Ovary (tissue), 9 donors: ENCODE data around the gene METRN. TPM values are rescaled to one million over a fixed set of nuclear protein-coding genes. Genes with fewer than 3 reads are reported as not detected.
A peak's percentile ranks its signal among the peaks of the same experiment; 100 is the strongest.

Experiments used
- DNase-seq, 5 donors: peaks; one replicate each; pipeline ENCODE4 v3.0.0-alpha.2; 2019 to 2020
- H3K27ac ChIP-seq, 2 donors: fragments of 200-600 bp; one replicate each; pipeline versions ENCODE4 v1.5.1 to v1.8.0; 2019 to 2022
- H3K27me3 ChIP-seq: fragments of 200-600 bp; one replicate; pipeline ENCODE4 v1.8.0; 2022
- H3K36me3 ChIP-seq: fragments of 200-600 bp; sonication (generic); one replicate; pipeline ENCODE4 v1.5.1; 2019
- H3K4me1 ChIP-seq: one replicate; pipeline ENCODE4 v1.8.1; 2013; ENCODE audit warnings: mild to moderate bottlenecking, moderate library complexity; ENCODE audit not compliant: insufficient read depth
- H3K4me3 ChIP-seq: fragments of 200-600 bp; sonication (generic); one replicate; pipeline ENCODE4 v1.5.1; 2017
- H3K9me3 ChIP-seq, 2 donors: fragments of 200-600 bp in 1 of 2; sonication (generic) in 1 of 2; one replicate each; pipeline versions ENCODE4 v1.5.1 to v1.8.1; 2013 to 2019; ENCODE audit warnings: mild to moderate bottlenecking in 1 of 2, moderate library complexity in 1 of 2
- CTCF ChIP-seq, 3 donors: fragments of 450-650 bp in 2 of 3; fragments of 200-600 bp in 1 of 3; IDR thresholded peaks; one replicate each; pipeline versions ENCODE4 v1.5.1 to v1.8.0; 2016 to 2022; ENCODE audit warnings: antibody characterized with exemption in 3 of 3, mild to moderate bottlenecking in 1 of 3
- EP300 ChIP-seq: sonication (generic); formaldehyde crosslinking; IDR thresholded peaks from one replicate; pipeline ENCODE4 v1.6.1; 2017; ENCODE audit warnings: antibody characterized with exemption
- POLR2A ChIP-seq: fragments of 450-650 bp; IDR thresholded peaks from one replicate; pipeline ENCODE4 v1.6.1; 2017; ENCODE audit warnings: antibody characterized with exemption, mild to moderate bottlenecking, moderate library complexity
- WGBS, 3 donors: extraction: QIAGEN DNeasy Blood & Tissue Kit in 1 of 3; methylation state at CpG; one replicate each; pipeline versions ENCODE4 v1.1.5 to v1.1.7; 2013 to 2017; 5-methylcytosine and 5-hydroxymethylcytosine counted together
- intact Hi-C, 4 donors: fragments of 100-400 bp; cut with DNase I; formaldehyde crosslinking; loops; one replicate each; pipeline versions ENCODE4 v1.11.0 to v1.15.1; 2022 to 2023
- polyA plus RNA-seq, 2 donors: library from polyadenylated mRNA; stranded (reverse); fragments of 200-250 nt in 1 of 2; fragments of 350-450 nt in 1 of 2; fragmentation: Illumina TruSeq in 1 of 2; extraction: RNeasy Lipid Tissue Mini Kit (QIAGEN cat#74804) in 1 of 2; gene quantifications; one replicate each; pipeline ENCODE4 v1.2.3, GENCODE V29; 2013 to 2014
- total RNA-seq, 7 donors: library from RNA; depleted of rRNA in 2 of 7; stranded (reverse); fragments of >200 nt in 2 of 7; fragmentation: NEBNext Ultra II Directional in 3 of 7; extraction: Animal tissue kit (Norgen Biotek cat#: 25700) in 3 of 7; gene quantifications; one replicate each; pipeline versions ENCODE4 v1.1.0 to v1.2.4, GENCODE V29; 2016 to 2023
- donor health status: DM: no; HTN: no; CAD: no; lungs with moderate emphysema.
- donor health status: DM: no; HTN: no; CAD: no.
- donor health status: Bipolar disorder and iron deficiency.
- donor health status: DM: yes; HTN: yes; CAD: no.
- donor health status: DM: no; HTN: no; CAD: no.
- donor health status: DM: yes; HTN: yes; CAD: no.

METRN gene
- total and polyA plus RNA-seq, 9 donors, result 0.40 to 57.1 (median 10.4) TPM

- H3K4me1 ChIP-seq, result peaks cover 6% of the 10 kb centered on the region
- 62 to 71% (median 70%) methylated on average over 14 to 22 of the region's 22 CpGs for WGBS, 3 donors
Observed at GRCh38 chr16:674214-674881, 40.6 kb upstream of the METRN start.

GRCh38 chr16:674968-675883, 39.7 kb upstream of the METRN start, which contains the start of gene RHBDL1:
TSS of gene RHBDL1 (plus strand) at chr16:675671. CDS start at chr16:675791, 120 bp downstream.
- H3K27ac ChIP-seq, result no peak within 1 kb of the TSS
- TF ChIP-seq EP300, result no peak
- peaks cover 8% of the 10 kb centered on the region for H3K4me1 ChIP-seq
- no peaks in the 10 kb centered on the region for H3K27me3 ChIP-seq
- peak within 1 kb of the TSS; percentile 18 for H3K4me3 ChIP-seq
- no peaks in the 10 kb centered on the region for H3K9me3 ChIP-seq
- DNase-seq, result peak in 1 of 5 donors; percentile 58
- no peaks in the 10 kb centered on the region for H3K36me3 ChIP-seq
- 5 to 8% (median 7%) methylated on average over 33 to 73 of the region's 73 CpGs for WGBS, 3 donors
- intact Hi-C loops, result no loop called here

More at GRCh38 chr16:674214-674881, 40.6 kb upstream of the METRN start:
- no peak for DNase-seq
- Histone ChIP-seq H3K4me3 (no peak overlapping the region), H3K36me3 (no peaks in the 10 kb centered on the region), H3K27ac (no peak overlapping the region), H3K27me3 (no peaks in the 10 kb centered on the region), H3K9me3 (no peaks in the 10 kb centered on the region)
- intact Hi-C loops, result no loop called here
- TF ChIP-seq CTCF (IDR thresholded peaks at IDR 0.05) (no peak), EP300 (no peak), POLR2A (no peak)

GRCh38 chr16:675884-676564, 38.9 kb upstream of the METRN start:
- 32 to 39% (median 38%) methylated on average over 19 to 25 of the region's 25 CpGs for WGBS, 3 donors
- no peak for DNase-seq
- no peaks in the 10 kb centered on the region for H3K36me3 ChIP-seq
- peak overlapping the region; percentile 18 for H3K4me3 ChIP-seq
- no peaks in the 10 kb centered on the region for H3K9me3 ChIP-seq
- intact Hi-C loops, result no loop called here
- peaks cover 10% of the 10 kb centered on the region for H3K4me1 ChIP-seq
- TF ChIP-seq CTCF (IDR thresholded peaks at IDR 0.05) (no peak), POLR2A (no peak), EP300 (no peak)
- no peak overlapping the region for H3K27ac ChIP-seq
- no peaks in the 10 kb centered on the region for H3K27me3 ChIP-seq

- no peak for DNase-seq
- Histone ChIP-seq H3K4me3 (no peak overlapping the region), H3K9me3 (no peaks in the 10 kb centered on the region), H3K36me3 (no peaks in the 10 kb centered on the region), H3K4me1 (peaks cover 14% of the 10 kb centered on the region), H3K27me3 (no peaks in the 10 kb centered on the region), H3K27ac (no peak overlapping the region)
- intact Hi-C loops, result no loop called here
- WGBS, 3 donors, result 86 to 92% (median 91%) methylated on average over 21 of the region's 21 CpGs
- TF ChIP-seq CTCF (IDR thresholded peaks at IDR 0.05) (no peak), POLR2A (no peak), EP300 (no peak)
Observed at GRCh38 chr16:676565-676902, 38.4 kb upstream of the METRN start.
